ENCODE measurements around the gene LUZP4.
"Not testable (repeated sequence)": the region's sequence is repeated elsewhere in the genome, so short reads cannot be mapped to it uniquely, and the experiment has no call there.

The LUZP4 gene

DNA sequence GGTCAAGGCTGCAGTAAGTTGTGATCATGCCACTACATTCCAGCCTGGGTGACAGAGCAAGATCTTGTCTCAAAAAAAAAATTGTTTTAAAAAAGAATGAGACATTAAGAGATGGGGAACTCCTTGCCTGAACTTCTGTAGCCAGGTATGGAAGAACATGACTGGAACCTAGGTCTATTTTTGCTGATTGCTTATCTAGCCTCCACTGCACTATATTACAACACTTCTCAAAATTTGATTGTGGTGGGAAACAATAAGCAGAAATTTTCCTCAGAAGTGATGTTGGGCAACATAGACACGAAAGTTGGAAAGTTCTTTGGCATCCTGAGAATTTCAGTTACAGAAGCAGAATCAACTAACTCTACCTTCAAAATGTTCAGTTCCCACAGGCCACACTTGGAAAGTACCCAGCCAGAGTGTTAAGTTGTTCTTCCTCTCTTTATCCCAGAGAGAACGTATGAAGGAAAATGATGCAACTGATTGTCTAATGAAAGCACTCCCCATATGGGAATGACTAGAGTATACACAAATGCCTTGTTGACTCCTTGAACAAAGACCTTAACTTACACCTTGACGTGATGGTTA is 50.0 kb downstream of the LUZP4 start:
- DNase-seq, result no peak

DNA sequence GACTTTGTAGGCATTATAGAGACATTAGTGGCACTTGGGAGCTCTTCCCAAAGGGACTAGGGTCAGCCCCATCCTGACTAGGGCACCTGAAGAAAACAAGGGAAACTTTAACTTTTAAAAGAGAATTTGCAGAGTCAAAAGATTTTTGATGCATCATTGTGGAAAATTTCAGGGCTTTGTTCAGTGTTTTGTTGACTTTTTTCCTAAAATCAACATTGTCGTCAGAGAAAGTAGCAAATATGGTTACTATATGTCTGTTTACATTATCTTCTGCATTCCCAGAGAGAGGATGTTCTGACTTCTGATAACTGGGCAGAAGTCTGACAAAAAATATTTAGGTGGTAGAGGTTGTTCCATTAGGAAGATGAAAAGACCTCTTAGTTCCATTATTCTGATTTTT is 51.9 kb downstream of the LUZP4 start:
- no peak for DNase-seq

DNA sequence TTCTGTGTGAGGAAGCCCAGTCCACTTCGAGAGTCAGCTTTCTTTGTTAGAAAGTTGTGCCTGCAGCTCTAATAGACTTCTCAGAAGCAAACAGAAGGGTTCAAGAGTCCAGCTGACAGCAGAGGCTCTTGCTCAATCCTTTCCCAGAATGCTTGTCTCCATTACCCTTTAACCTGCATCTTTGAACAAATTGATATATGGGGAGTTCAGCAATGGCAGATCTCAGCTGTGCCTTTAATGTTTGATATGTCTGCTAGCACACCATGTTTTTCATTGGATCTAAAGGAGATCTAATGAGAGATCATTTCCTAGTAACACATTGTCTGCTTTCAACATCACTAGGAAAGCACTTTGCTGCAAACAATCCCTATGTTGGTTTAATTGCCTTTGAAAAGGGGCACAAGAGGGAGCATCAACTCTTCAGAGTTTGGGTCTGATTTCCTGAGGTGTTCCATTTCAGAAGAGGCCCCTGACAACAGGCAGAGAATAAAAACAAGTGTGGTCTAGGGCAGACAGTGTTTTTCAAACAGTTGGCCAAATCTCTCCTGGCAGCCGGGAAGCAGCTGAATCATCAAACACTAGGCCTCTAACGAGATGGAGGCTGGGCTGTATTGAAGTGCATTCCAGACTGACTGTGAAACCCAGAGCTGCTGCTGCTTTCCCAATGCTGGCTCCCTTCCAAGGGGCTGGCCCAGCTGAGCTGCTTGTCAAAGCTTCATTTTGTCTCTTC is 55.5 kb downstream of the LUZP4 start:
- no peak for DNase-seq

- no peak for DNase-seq
These were observed 56.1 kb downstream of the LUZP4 start for GRCh38 chrX:115345615-115346014.

DNA sequence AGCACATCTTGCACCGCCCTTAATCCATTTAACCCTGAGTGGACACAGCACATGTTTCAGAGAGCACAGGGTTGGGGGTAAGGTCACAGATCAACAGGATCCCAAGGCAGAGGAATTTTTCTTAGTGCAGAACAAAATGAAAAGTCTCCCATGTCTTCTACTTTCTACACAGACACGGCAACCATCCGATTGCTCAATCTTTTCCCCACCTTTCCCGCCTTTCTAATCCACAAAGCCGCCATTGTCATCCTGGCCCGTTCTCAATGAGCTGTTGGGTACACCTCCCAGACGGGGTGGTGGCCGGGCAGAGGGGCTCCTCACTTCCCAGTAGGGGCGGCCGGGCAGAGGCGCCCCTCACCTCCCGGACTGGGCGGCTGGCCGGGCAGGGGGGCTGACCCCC is 57.2 kb downstream of the LUZP4 start:
- DNase-seq, result not testable (repeated sequence)

GRCh38 chrX:115348446-115349225 is 59.1 kb downstream of the LUZP4 start:
- DNase-seq, result no peak

GRCh38 chrX:115350711-115351381 is 61.3 kb downstream of the LUZP4 start:
- DNase-seq, result no peak

- DNase-seq, result no peak
These were observed 66.9 kb downstream of the LUZP4 start for GRCh38 chrX:115356369-115356768.

Measured in activated naive CD4-positive, alpha-beta T cell treated with anti-CD3 and anti-CD28 coated beads, Interleukin-2, amount 50 U/mL, for 16 hours (primary cell).